HCT116 (cell line): ENCODE results near the gene ACTR1B.

Experiments used
- CBX3 ChIP-seq: IDR thresholded peaks from 2 replicates; pipeline ENCODE4 v1.6.1; 2012; ENCODE audit warnings: low read depth
- CTCF ChIP-seq, 3 experiments: fragments of 200-600 bp in 1 of 3; sonication (generic) in 1 of 3; IDR thresholded peaks in 2 of 3; conservative IDR thresholded peaks in 1 of 3; 2 replicates each; pipeline ENCODE4 v1.5.1; 2012 to 2017; ENCODE audit warnings: low read depth in 2 of 3, low read length in 2 of 3, antibody characterized with exemption in 1 of 3, borderline replicate concordance in 1 of 3, control low read depth in 1 of 3, mild to moderate bottlenecking in 1 of 3, mixed read lengths in 1 of 3, mixed run types in 1 of 3, moderate library complexity in 1 of 3; ENCODE audit not compliant: insufficient read depth in 1 of 3
- EZH2 ChIP-seq: fragments of 200-600 bp; sonication (generic); IDR thresholded peaks from 2 replicates; pipeline ENCODE4 v1.6.1; 2017; ENCODE audit warnings: antibody characterized with exemption, mixed run types
- EZH2phosphoT487 ChIP-seq: fragments of 200-600 bp; IDR thresholded peaks from 2 replicates; pipeline ENCODE4 v1.6.1; 2018; ENCODE audit warnings: antibody characterized with exemption, borderline replicate concordance
- POLR2A ChIP-seq: IDR thresholded peaks from 2 replicates; pipeline ENCODE4 v1.7.0; 2011; ENCODE audit warnings: borderline replicate concordance; ENCODE audit not compliant: insufficient read depth, insufficient read length; ENCODE audit errors: extremely low read depth
- POLR2AphosphoS5 ChIP-seq: IDR thresholded peaks from 2 replicates; pipeline ENCODE4 v1.6.1; 2011; ENCODE audit warnings: mild to moderate bottlenecking, low read depth, low read length, moderate library complexity
- RAD21 ChIP-seq: IDR thresholded peaks from 2 replicates; pipeline ENCODE4 v1.6.1; 2012; ENCODE audit warnings: low read depth, mild to moderate bottlenecking
- REST ChIP-seq: IDR thresholded peaks from 2 replicates; pipeline ENCODE4 v1.6.1; 2012; ENCODE audit warnings: low read depth
- SIN3A ChIP-seq: IDR thresholded peaks from 2 replicates; pipeline ENCODE4 v1.6.1; 2012; ENCODE audit warnings: low read depth
- TCF7L2 ChIP-seq: IDR thresholded peaks from 2 replicates; pipeline ENCODE4 v1.7.0; 2011; ENCODE audit warnings: borderline replicate concordance, inconsistent platforms; ENCODE audit not compliant: insufficient read depth, insufficient read length; ENCODE audit errors: extremely low read depth
- ZBTB33 ChIP-seq: IDR thresholded peaks from 2 replicates; pipeline ENCODE4 v1.6.1; 2011; ENCODE audit warnings: mild to moderate bottlenecking, low read length, moderate library complexity; ENCODE audit not compliant: insufficient replicate concordance; ENCODE audit errors: extremely low read depth

- TF ChIP-seq CTCF (IDR thresholded peaks at IDR 0.05 in 2 of 3, conservative IDR thresholded peaks at IDR 0.05 in 1 of 3; ENCODE audit: borderline replicate concordance in 1 of 3, insufficient read depth in 1 of 3, low read depth in 2 of 3, low read length in 2 of 3) (no peak), EZH2 (no peak), EZH2phosphoT487 (no peak), RAD21 (no peak), POLR2A (no peak), ZBTB33 (no peak), TCF7L2 (no peak), POLR2AphosphoS5 (no peak), SIN3A (no peak), CBX3 (no peak), REST (no peak)
Measured at GRCh38 chr2:97669448-97669847, 5.6 kb upstream of the ACTR1B start, which contains the start of gene C2orf92.
